AG04450 (cell line): Measurements from ENCODE around the gene PPM1D. TPM values are rescaled to one million over a fixed set of nuclear protein-coding genes. Genes with fewer than 3 reads are reported as not detected.
"Not testable (repeated sequence)": the region's sequence is repeated elsewhere in the genome, so short reads cannot be mapped to it uniquely, and the experiment has no call there.

ENCODE experiments used
- CTCF ChIA-PET: fragments of 300-600, 350-600 bp; formaldehyde crosslinking; extraction: SDS; loops from one replicate; lab custom pipeline; 2022; ENCODE audit warnings: antibody characterized with exemption, inconsistent platforms; lab: Charles Lee
- POLR2A ChIA-PET: fragments of 350-600 bp; formaldehyde crosslinking; extraction: SDS; loops from one replicate; lab custom pipeline; 2021; ENCODE audit warnings: antibody characterized with exemption, inconsistent platforms; lab: Yijun Ruan, JAX
- DNase-seq: peaks from one replicate; pipeline ENCODE4 v3.0.0-alpha.2; 2011; ENCODE audit warnings: low read depth, low spot score
- H3K27ac ChIP-seq: one replicate; pipeline ENCODE4 v1.5.1; 2012; ENCODE audit warnings: low read depth, low read length, control low read depth
- H3K27me3 ChIP-seq: one replicate; pipeline ENCODE4 v1.6.0; 2012; ENCODE audit warnings: low read length; ENCODE audit not compliant: control insufficient read depth, insufficient read depth
- H3K4me3 ChIP-seq: 2 replicates; pipeline ENCODE4 v1.5.1; 2011; ENCODE audit warnings: mild to moderate bottlenecking, low read depth, low read length, control low read depth
- H3K9me3 ChIP-seq: 2 replicates; pipeline ENCODE4 v1.5.1; 2012; ENCODE audit warnings: low read length; ENCODE audit not compliant: control insufficient read depth, insufficient read depth
- polyA plus RNA-seq: library from polyadenylated mRNA; depleted of rRNA; stranded (reverse); fragments of >200 nt; gene quantifications from 2 replicates; pipeline ENCODE4 v1.2.3, GENCODE V29; 2011
- TF ChIP-seq, protein P1 (sequence below): IDR thresholded peaks from 2 replicates; pipeline ENCODE4 v1.5.1; 2011; ENCODE audit warnings: low read depth, low read length, control low read depth, inconsistent platforms

PPM1D gene
- polyA plus RNA-seq, 1 experiment = 12.2 TPM

DNA sequence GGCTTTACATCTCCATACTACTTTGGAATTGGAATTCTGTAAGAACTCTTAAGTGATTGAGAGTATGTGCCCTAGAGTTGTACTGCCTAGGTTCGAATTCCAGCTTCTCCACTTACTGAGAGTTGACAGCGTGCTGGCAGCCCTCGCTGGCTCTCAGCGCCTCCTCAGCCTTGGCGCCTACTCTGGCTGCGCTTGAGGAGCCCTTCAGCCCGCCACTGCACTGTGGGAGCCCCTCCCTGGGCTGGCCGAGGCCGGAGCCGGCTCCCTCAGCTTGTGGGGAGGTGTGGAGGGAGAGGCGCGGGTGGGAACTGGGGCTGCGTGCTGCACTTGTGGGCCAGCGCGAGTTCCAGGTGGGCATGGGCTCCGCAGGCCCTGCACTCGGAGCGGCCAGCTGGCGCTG is 13.3 kb downstream of the PPM1D start:
- POLR2A ChIA-PET = interaction anchor here (0.6 kb wide), 1 partner anchor 71 kb away, joined by 11 read pairs; no protein-coding TSS in a partner anchor
- CTCF ChIA-PET = interaction anchor here (1.4 kb wide), 1 partner anchor 25 kb away, joined by 5 read pairs; no protein-coding TSS in a partner anchor
- TF ChIP-seq, protein P1, sequence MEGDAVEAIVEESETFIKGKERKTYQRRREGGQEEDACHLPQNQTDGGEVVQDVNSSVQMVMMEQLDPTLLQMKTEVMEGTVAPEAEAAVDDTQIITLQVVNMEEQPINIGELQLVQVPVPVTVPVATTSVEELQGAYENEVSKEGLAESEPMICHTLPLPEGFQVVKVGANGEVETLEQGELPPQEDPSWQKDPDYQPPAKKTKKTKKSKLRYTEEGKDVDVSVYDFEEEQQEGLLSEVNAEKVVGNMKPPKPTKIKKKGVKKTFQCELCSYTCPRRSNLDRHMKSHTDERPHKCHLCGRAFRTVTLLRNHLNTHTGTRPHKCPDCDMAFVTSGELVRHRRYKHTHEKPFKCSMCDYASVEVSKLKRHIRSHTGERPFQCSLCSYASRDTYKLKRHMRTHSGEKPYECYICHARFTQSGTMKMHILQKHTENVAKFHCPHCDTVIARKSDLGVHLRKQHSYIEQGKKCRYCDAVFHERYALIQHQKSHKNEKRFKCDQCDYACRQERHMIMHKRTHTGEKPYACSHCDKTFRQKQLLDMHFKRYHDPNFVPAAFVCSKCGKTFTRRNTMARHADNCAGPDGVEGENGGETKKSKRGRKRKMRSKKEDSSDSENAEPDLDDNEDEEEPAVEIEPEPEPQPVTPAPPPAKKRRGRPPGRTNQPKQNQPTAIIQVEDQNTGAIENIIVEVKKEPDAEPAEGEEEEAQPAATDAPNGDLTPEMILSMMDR = no peak

DNA sequence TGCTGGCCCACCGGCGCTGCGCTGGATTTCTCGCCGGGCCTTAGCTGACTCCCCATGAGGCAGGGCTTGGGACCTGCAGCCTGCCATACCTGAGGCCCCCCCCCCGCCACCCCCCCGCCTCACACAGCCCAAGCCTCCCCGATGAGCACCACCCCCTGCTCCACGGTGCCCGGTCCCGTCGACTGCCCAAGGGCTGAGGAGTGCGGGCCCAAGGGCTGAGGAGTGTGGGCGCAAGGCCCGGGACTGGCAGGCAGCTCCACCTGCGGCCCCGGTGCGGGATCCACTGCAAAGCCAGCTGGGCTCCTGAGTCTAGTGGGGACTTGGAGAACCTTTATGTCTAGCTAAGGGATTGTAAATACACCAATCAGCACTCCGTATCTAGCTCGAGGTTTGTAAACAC is 13.8 kb downstream of the PPM1D start:
- CTCF ChIA-PET, H3K4me3 ChIP-seq, H3K27ac ChIP-seq, DNase-seq, H3K9me3 ChIP-seq, POLR2A ChIA-PET, H3K27me3 ChIP-seq: not testable (repeated sequence)

More for the DNA sequence above, 13.3 kb downstream of the PPM1D start:
- no peaks in the 10 kb centered on the region for H3K27me3 ChIP-seq
- DNase-seq = no peak
- no peak overlapping the region for H3K4me3 ChIP-seq
- H3K27ac ChIP-seq = no peak overlapping the region
- peaks cover 5% of the 10 kb centered on the region; the same call in 1 of the 2 replicates for H3K9me3 ChIP-seq

DNA sequence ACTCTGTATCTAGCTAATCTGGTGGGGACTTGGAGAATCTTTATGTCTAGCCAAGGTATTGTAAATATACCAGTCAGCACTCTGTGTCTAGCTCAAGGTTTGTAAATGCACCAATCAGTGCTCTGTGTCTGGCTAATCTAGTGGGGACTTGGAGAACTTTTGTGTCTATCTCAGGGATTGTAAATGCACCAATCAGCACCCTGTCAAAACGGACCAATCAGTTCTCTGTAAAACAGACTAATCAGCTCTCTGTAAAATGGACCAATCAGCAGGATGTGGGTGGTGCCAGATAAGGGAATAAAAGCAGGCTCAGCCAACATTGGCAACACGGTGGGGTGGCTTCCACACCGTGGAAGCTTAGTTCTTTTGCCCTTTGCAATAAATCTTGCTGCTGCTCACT is 14.3 kb downstream of the PPM1D start:
- H3K27ac ChIP-seq, H3K9me3 ChIP-seq, H3K27me3 ChIP-seq, POLR2A ChIA-PET, DNase-seq, H3K4me3 ChIP-seq, CTCF ChIA-PET: not testable (repeated sequence)

GRCh38 chr17:60615108-60615507 is 15.1 kb downstream of the PPM1D start:
- no peak for DNase-seq
- H3K27me3 ChIP-seq = no peaks in the 10 kb centered on the region
- ChIA-PET POLR2A (interaction anchor here (1.4 kb wide), 1 partner anchor 15 kb away, joined by 4 read pairs; the partner anchor contains the start of gene PPM1D), CTCF (no interaction called here)
- no peak overlapping the region for H3K4me3 ChIP-seq
- H3K27ac ChIP-seq = no peak overlapping the region
- TF ChIP-seq, protein P1 = no peak
- peaks cover 5% of the 10 kb centered on the region; the same call in 1 of the 2 replicates for H3K9me3 ChIP-seq

DNA sequence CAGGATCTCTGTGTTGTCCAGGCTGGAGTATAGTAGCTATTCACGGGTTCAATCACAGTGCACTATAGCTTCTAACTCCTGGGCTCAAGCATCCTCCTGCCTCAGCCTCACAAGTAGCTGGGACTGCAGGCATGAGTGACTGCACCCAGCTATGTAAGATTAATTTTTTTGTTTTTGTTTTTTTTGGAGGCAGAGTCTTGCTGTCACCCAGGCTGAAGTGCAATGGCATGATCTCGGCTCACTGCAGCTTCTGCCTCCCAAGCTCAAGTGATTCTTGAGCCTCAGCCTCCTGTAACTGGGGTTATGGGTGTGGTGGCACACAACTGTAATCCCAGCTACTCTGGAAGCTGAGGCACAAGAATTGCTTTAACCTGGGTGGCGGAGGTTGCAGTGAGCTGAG is 15.8 kb downstream of the PPM1D start:
- Histone ChIP-seq H3K4me3 (no peak overlapping the region), H3K27me3 (no peaks in the 10 kb centered on the region), H3K27ac (no peak overlapping the region), H3K9me3 (peaks cover 5% of the 10 kb centered on the region; the same call in 1 of the 2 replicates)
- ChIA-PET POLR2A (interaction anchor here (1.2 to 1.4 kb wide), 2 partner anchors 16 to 61 kb away, joined by 3 to 4 read pairs; partner anchors contain the start of genes BCAS3 and PPM1D), CTCF (no interaction called here)
- TF ChIP-seq, protein P1 = no peak
- no peak for DNase-seq

DNA sequence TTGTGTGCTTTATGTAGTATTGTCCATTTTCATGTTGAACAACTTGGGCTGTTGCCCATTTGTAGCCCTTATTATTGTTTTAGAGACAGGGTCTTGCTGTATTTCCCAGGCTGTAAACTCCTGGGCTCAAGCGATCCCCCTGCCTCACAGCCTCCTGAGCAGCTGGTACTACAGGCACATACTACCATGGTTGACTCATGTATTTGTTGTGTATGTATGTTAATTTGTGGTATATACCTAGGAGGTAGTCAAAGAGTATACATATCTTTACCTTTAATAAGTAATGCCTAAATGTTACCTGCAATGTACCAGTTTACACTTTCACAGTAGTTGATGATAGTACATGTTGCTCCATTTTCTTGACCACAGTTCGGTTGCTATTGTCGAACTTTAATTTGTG is 18.1 kb downstream of the PPM1D start:
- H3K9me3 ChIP-seq = peaks cover 5% of the 10 kb centered on the region; the same call in 1 of the 2 replicates
- POLR2A ChIA-PET = no interaction called here
- CTCF ChIA-PET = interaction anchor here (1.0 kb wide), 1 partner anchor 21 kb away, joined by 3 read pairs; no protein-coding TSS in a partner anchor
- TF ChIP-seq, protein P1 = no peak
- H3K27me3 ChIP-seq = no peaks in the 10 kb centered on the region
- no peak overlapping the region for H3K27ac ChIP-seq
- no peak overlapping the region for H3K4me3 ChIP-seq
- DNase-seq = no peak
